A673 (cell line): Measurements from ENCODE around the gene INTS11.

Experiments used
- CTCF ChIP-seq: fragments of 300-800, 200-600 bp; sonication (generic); conservative IDR thresholded peaks from 2 replicates; pipeline ENCODE4 v1.5.1; 2017; ENCODE audit warnings: low read depth, mild to moderate bottlenecking, antibody characterized with exemption, low read length, moderate library complexity, mixed read lengths
- EZH2 ChIP-seq: fragments of 200-600 bp; sonication (generic); IDR thresholded peaks from 2 replicates; pipeline ENCODE4 v1.6.1; 2017; ENCODE audit warnings: borderline replicate concordance, low read depth, mild to moderate bottlenecking, mixed read lengths, antibody characterized with exemption, low read length; ENCODE audit not compliant: poor library complexity, severe bottlenecking

- TF ChIP-seq CTCF: no peak
- no peak for TF ChIP-seq EZH2
Measured at GRCh38 chr1:1356166-1356795, 31.8 kb upstream of the INTS11 start.
